Smooth muscle cell (in vitro differentiated cells): ENCODE measurements around the gene FKBP1A. TPM values are rescaled to one million over a fixed set of nuclear protein-coding genes. Genes with fewer than 3 reads are reported as not detected.

Experiments
- DNase-seq: peaks from one replicate; lab custom pipeline; 2025; ENCODE audit not compliant: unreplicated experiment; lab: John Stamatoyannopoulos, UW
- H2AFZ ChIP-seq: fragments of 200-600 bp; sonication (generic); 2 replicates; pipeline ENCODE4 v1.6.0; 2016; ENCODE audit warnings: antibody characterized with exemption, low read depth, mild to moderate bottlenecking
- H3F3A ChIP-seq: fragments of 200-600 bp; sonication (generic); 2 replicates; pipeline ENCODE4 v1.6.0; 2017; ENCODE audit warnings: antibody characterized with exemption, low read depth
- H3K27ac ChIP-seq: fragments of 200-600 bp; sonication (generic); 2 replicates; pipeline ENCODE4 v1.5.1; 2016; ENCODE audit warnings: low read depth, mild to moderate bottlenecking
- H3K27me3 ChIP-seq: fragments of 200-600 bp; sonication (generic); 2 replicates; pipeline ENCODE4 v1.6.1; 2016; ENCODE audit warnings: low read depth, mild to moderate bottlenecking
- H3K36me3 ChIP-seq: fragments of 200-600 bp; sonication (generic); 2 replicates; pipeline ENCODE4 v1.5.1; 2016; ENCODE audit warnings: low read depth
- H3K4me1 ChIP-seq: fragments of 200-600 bp; sonication (generic); 2 replicates; pipeline ENCODE4 v1.5.1; 2016; ENCODE audit warnings: low read depth
- H3K4me2 ChIP-seq: fragments of 200-600 bp; sonication (generic); 2 replicates; pipeline ENCODE4 v1.6.0; 2016; ENCODE audit warnings: mild to moderate bottlenecking
- H3K4me3 ChIP-seq: fragments of 200-600 bp; sonication (generic); 2 replicates; pipeline ENCODE4 v1.5.1; 2016; ENCODE audit warnings: mild to moderate bottlenecking
- H3K79me2 ChIP-seq: fragments of 200-600 bp; sonication (generic); 2 replicates; pipeline ENCODE4 v1.6.0; 2016; ENCODE audit warnings: low read depth, mild to moderate bottlenecking
- H3K9ac ChIP-seq: fragments of 200-600 bp; sonication (generic); 2 replicates; pipeline ENCODE4 v1.6.0; 2016; ENCODE audit warnings: low read depth
- H3K9me3 ChIP-seq: fragments of 200-600 bp; sonication (generic); replicated peaks from 2 replicates; pipeline ENCODE4 v1.5.1; 2016; ENCODE audit warnings: low read depth
- H4K20me1 ChIP-seq: fragments of 200-600 bp; sonication (generic); 2 replicates; pipeline ENCODE4 v1.6.0; 2016; ENCODE audit warnings: low read depth
- CTCF ChIP-seq: fragments of 200-600 bp; sonication (generic); IDR thresholded peaks from 2 replicates; pipeline ENCODE4 v1.5.1; 2017; ENCODE audit warnings: borderline replicate concordance, mild to moderate bottlenecking, antibody characterized with exemption; ENCODE audit not compliant: insufficient read depth, poor library complexity, severe bottlenecking
- WGBS: methylation state at CpG from one replicate; pipeline ENCODE4 v1.1.7; 2016; ENCODE audit warnings: low lambda C conversion rate; 5-methylcytosine and 5-hydroxymethylcytosine counted together
- polyA plus RNA-seq: library from polyadenylated mRNA; unstranded; fragments of >200 nt; fragmentation: Nextera tagmentation; extraction: Ambion mirVana; gene quantifications from 2 replicates; pipeline ENCODE4 v1.2.1, GENCODE V29; 2016
- total RNA-seq: library from RNA; depleted of rRNA; stranded (reverse); fragments of >200 nt; gene quantifications from 2 replicates; pipeline ENCODE4 v1.2.3, GENCODE V29; 2014

Gene FKBP1A
- total and polyA plus RNA-seq, 2 experiments from 2014 or later, result 163 to 184 TPM

GRCh38 chr20:1362484-1362883, 30.4 kb downstream of the FKBP1A start:
- H3K9ac ChIP-seq, result no peak overlapping the region
- no peaks in the 10 kb centered on the region for H3K4me1 ChIP-seq
- no peak for DNase-seq
- H3K9me3 ChIP-seq, result no peaks in the 10 kb centered on the region
- peaks cover 43% of the 10 kb centered on the region for H4K20me1 ChIP-seq
- H3K27me3 ChIP-seq, result no peaks in the 10 kb centered on the region
- TF ChIP-seq CTCF, result no peak
- no peak overlapping the region for H3K4me2 ChIP-seq
- H3F3A ChIP-seq, result no peaks in the 10 kb centered on the region
- H3K79me2 ChIP-seq, result no peaks in the 10 kb centered on the region
- H3K36me3 ChIP-seq, result no peaks in the 10 kb centered on the region
- WGBS, result 93% methylated on average over 2 of the region's 2 CpGs
- H3K27ac ChIP-seq, result no peak overlapping the region
- H2AFZ ChIP-seq, result no peak overlapping the region
- H3K4me3 ChIP-seq, result no peak overlapping the region

GRCh38 chr20:1360094-1360846, 32.6 kb downstream of the FKBP1A start:
- no peak for TF ChIP-seq CTCF

GRCh38 chr20:1357921-1358671, 34.8 kb downstream of the FKBP1A start:
- no peak for DNase-seq
- Histone ChIP-seq H3K79me2 (peaks cover 19% of the 10 kb centered on the region), H2AFZ (no peak overlapping the region), H3K4me3 (no peak overlapping the region), H3K4me1 (no peaks in the 10 kb centered on the region), H3K36me3 (no peaks in the 10 kb centered on the region), H3K9me3 (no peaks in the 10 kb centered on the region), H3K4me2 (no peak overlapping the region), H3K27me3 (no peaks in the 10 kb centered on the region), H3K9ac (no peak overlapping the region), H3F3A (no peaks in the 10 kb centered on the region), H4K20me1 (peaks cover 48% of the 10 kb centered on the region), H3K27ac (no peak overlapping the region)
- TF ChIP-seq CTCF, result no peak
- WGBS, result 90% methylated on average over 9 of the region's 9 CpGs

More at GRCh38 chr20:1360094-1360846, 32.6 kb downstream of the FKBP1A start:
- H3F3A ChIP-seq, result no peaks in the 10 kb centered on the region
- DNase-seq, result no peak
- no peaks in the 10 kb centered on the region for H3K4me1 ChIP-seq
- H2AFZ ChIP-seq, result no peak overlapping the region
- H3K27ac ChIP-seq, result no peak overlapping the region
- H4K20me1 ChIP-seq, result peaks cover 51% of the 10 kb centered on the region
- H3K79me2 ChIP-seq, result peaks cover 19% of the 10 kb centered on the region
- no peaks in the 10 kb centered on the region for H3K27me3 ChIP-seq
- H3K4me2 ChIP-seq, result no peak overlapping the region
- 99% methylated on average over 7 of the region's 7 CpGs for WGBS
- H3K4me3 ChIP-seq, result no peak overlapping the region
- H3K9ac ChIP-seq, result no peak overlapping the region
- H3K36me3 ChIP-seq, result no peaks in the 10 kb centered on the region
- no peaks in the 10 kb centered on the region for H3K9me3 ChIP-seq
